H1 (cell line): ENCODE data around the gene C10orf95. TPM values are rescaled to one million over a fixed set of nuclear protein-coding genes. Genes with fewer than 3 reads are reported as not detected.

Experiments
- BACH1 ChIP-seq: IDR thresholded peaks from 2 replicates; pipeline ENCODE4 v1.6.1; 2012; ENCODE audit warnings: low read length, improper control_type of control experiment
- CEBPB ChIP-seq: IDR thresholded peaks from 2 replicates; pipeline ENCODE4 v1.6.1; 2012; ENCODE audit warnings: low read depth, low read length
- CTBP2 ChIP-seq: IDR thresholded peaks from 2 replicates; pipeline ENCODE4 v1.7.0; 2011; ENCODE audit warnings: borderline replicate concordance, mild to moderate bottlenecking, moderate library complexity, mixed read lengths, low read length; ENCODE audit not compliant: insufficient read depth, insufficient read length
- EGR1 ChIP-seq: IDR thresholded peaks from 2 replicates; pipeline ENCODE4 v1.6.1; 2011; ENCODE audit warnings: low read depth, low read length, borderline replicate concordance
- FOSL1 ChIP-seq: IDR thresholded peaks from 2 replicates; pipeline ENCODE4 v1.6.1; 2011; ENCODE audit warnings: mild to moderate bottlenecking, low read depth, low read length, moderate library complexity; ENCODE audit not compliant: insufficient read depth
- JUN ChIP-seq: IDR thresholded peaks from 2 replicates; pipeline ENCODE4 v1.6.1; 2011; ENCODE audit warnings: low read depth, mild to moderate bottlenecking, improper control_type of control experiment, low read length
- KDM4A ChIP-seq: IDR thresholded peaks from one replicate; pipeline ENCODE4 v1.7.1; 2012; ENCODE audit warnings: low read depth, mild to moderate bottlenecking, moderate library complexity, low read length, inconsistent platforms; ENCODE audit not compliant: severe bottlenecking
- KDM5A ChIP-seq: fragments of 200-600 bp; IDR thresholded peaks from 2 replicates; pipeline ENCODE4 v1.7.1; 2012; ENCODE audit warnings: mild to moderate bottlenecking, low read length, inconsistent platforms, mixed read lengths
- MAX ChIP-seq: IDR thresholded peaks from 2 replicates; pipeline ENCODE4 v1.6.1; 2012; ENCODE audit warnings: inconsistent platforms
- POLR2A ChIP-seq, 2 experiments: IDR thresholded peaks; 1 replicate in 1 of 2; 2 replicates in 1 of 2; pipeline ENCODE4 v1.6.1; 2011; ENCODE audit warnings: low read depth in 2 of 2, low read length in 2 of 2, mild to moderate bottlenecking in 2 of 2; ENCODE audit errors: control extremely low read depth in 1 of 2
- RAD21 ChIP-seq, 2 experiments: IDR thresholded peaks in 1 of 2; conservative IDR thresholded peaks in 1 of 2; 2 replicates each; pipeline ENCODE4 v1.6.1; 2011; ENCODE audit warnings: low read depth in 2 of 2, low read length in 2 of 2, improper control_type of control experiment in 1 of 2, inconsistent platforms in 1 of 2, mild to moderate bottlenecking in 1 of 2, moderate library complexity in 1 of 2
- RXRA ChIP-seq: IDR thresholded peaks from 2 replicates; pipeline ENCODE4 v1.6.1; 2011; ENCODE audit warnings: low read depth, mild to moderate bottlenecking, low read length, moderate library complexity; ENCODE audit not compliant: insufficient read depth
- SIX5 ChIP-seq: IDR thresholded peaks from 2 replicates; pipeline ENCODE4 v1.6.1; 2011; ENCODE audit warnings: mild to moderate bottlenecking, low read depth, low read length
- SUZ12 ChIP-seq: fragments of 200-600 bp; sonication (generic); IDR thresholded peaks from 2 replicates; pipeline ENCODE4 v1.6.1; 2012; ENCODE audit warnings: mild to moderate bottlenecking, inconsistent platforms, low read length, moderate library complexity, mixed read lengths
- TBP ChIP-seq: IDR thresholded peaks from 2 replicates; pipeline ENCODE4 v1.6.1; 2011; ENCODE audit warnings: low read depth, low read length, improper control_type of control experiment
- TEAD4 ChIP-seq: IDR thresholded peaks from 2 replicates; pipeline ENCODE4 v1.6.1; 2012; ENCODE audit warnings: low read depth, low read length, inconsistent platforms, mixed read lengths
- YY1 ChIP-seq: IDR thresholded peaks from 2 replicates; pipeline ENCODE4 v1.6.1; 2011; ENCODE audit warnings: low read depth, mild to moderate bottlenecking, low read length
- ZNF274 ChIP-seq: IDR thresholded peaks from 2 replicates; pipeline ENCODE4 v1.7.0; 2012; ENCODE audit warnings: low read length, borderline replicate concordance; ENCODE audit errors: extremely low read depth
- polyA plus RNA-seq, 7 experiments: library from polyadenylated mRNA; depleted of rRNA in 3 of 7; stranded (reverse) in 5 of 7; unstranded in 2 of 7; fragments of >200 nt in 5 of 7; fragments of 200-250 nt in 2 of 7; gene quantifications; 1 replicate in 5 of 7; 2 replicates in 1 of 7; 4 replicates in 1 of 7; pipeline versions ENCODE4 v1.2.1 to v1.2.3, GENCODE V29; 2011 to 2013; ENCODE audit warnings: missing spikeins in 2 of 7, mixed read lengths in 2 of 7
- total RNA-seq: library from RNA; stranded (reverse); fragmentation: NEBNext Ultra II Directional; extraction: Animal tissue kit (Norgen Biotek cat#: 25700); gene quantifications from 2 replicates; pipeline ENCODE4 v1.2.1, GENCODE V29; 2021
- TF ChIP-seq, protein P1 (sequence below), 3 experiments: IDR thresholded peaks; 1 replicate in 2 of 3; 2 replicates in 1 of 3; pipeline versions ENCODE4 v1.5.1 to v1.6.1; 2011; ENCODE audit warnings: low read length in 3 of 3, mild to moderate bottlenecking in 3 of 3, inconsistent platforms in 2 of 3, low read depth in 1 of 3, moderate library complexity in 1 of 3; ENCODE audit not compliant: insufficient read depth in 1 of 3; ENCODE audit errors: control extremely low read depth in 1 of 3
- TF ChIP-seq, protein P2 (sequence below): IDR thresholded peaks from 2 replicates; pipeline ENCODE4 v1.6.1; 2011; ENCODE audit warnings: low read length, improper control_type of control experiment

Gene C10orf95
- total and polyA plus RNA-seq, 2 of the 8 experiments (the other 6 are each of a cell fraction or from before 2014, with no cell fraction given) = 0.34 to 0.48 TPM

DNA sequence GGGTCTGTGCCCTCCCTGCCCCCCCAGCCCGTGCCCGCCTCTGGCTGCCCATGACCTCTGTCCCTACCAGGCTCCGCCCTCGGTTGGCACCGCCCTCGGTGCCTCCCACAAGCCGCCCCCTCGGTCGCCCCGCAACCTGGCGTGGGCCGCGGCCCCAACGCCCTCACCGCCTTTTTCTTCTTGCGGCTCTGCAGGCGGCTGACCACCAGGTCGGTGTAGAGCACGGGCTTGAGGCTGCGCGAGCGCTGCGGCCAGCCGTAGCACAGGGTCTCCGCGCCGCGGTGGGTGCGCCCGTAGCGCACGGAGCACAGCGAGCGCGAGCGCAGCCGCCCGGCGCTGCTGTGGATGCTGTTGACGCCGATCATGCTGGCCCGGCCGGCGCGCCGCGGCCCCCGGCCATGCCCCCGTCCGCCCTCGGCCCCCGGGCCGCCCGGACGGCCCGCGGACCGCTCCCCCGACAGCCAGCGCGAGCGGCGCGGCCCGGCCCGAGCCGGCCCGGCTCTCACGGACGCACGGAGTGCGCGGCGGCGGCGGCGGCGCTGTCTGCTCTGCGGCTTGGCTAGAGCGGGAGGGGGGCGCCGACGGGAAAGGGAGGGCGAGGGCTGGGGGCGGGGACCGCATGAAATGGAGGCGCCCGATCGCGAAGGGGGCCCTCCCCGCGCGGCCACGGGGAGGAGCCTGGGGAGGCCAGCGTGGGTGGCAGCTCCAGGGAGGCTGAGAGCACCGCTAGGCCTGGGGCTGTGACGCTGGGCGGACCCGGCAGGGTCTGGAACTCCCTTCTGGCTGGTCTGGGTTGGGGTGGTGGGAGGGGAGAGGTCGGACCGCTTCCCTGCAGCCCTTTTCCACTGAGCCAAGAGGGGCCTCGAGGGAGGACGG lies 42.4 kb downstream of the C10orf95 start (continued):
- TF ChIP-seq RXRA (no peak), FOSL1 (no peak), TEAD4 (no peak; the same call in 1 of the 2 replicates), KDM4A (peak; percentile 63), EGR1 (0 out of 2 replicates have a peak, but pooled peaks have one; percentile 12), MAX (peak; percentile 31), TBP (no peak), RAD21 (IDR thresholded peaks at IDR 0.05 in 1 of 2, conservative IDR thresholded peaks at IDR 0.05 in 1 of 2; ENCODE audit: low read depth in 2 of 2, low read length in 2 of 2) (no peak; a peak in 1 of 4 replicates), YY1 (no peak), JUN (no peak), SIX5 (no peak), POLR2A (IDR thresholded peaks at IDR 0.05; ENCODE audit: control extremely low read depth in 1 of 2, low read depth in 2 of 2, low read length in 2 of 2) (no peak), CEBPB (no peak), KDM5A (no peak), ZNF274 (no peak), CTBP2 (no peak), SUZ12 (peak; percentile 4; the same call in 1 of the 2 replicates), BACH1 (no peak)
- TF ChIP-seq, protein P1, sequence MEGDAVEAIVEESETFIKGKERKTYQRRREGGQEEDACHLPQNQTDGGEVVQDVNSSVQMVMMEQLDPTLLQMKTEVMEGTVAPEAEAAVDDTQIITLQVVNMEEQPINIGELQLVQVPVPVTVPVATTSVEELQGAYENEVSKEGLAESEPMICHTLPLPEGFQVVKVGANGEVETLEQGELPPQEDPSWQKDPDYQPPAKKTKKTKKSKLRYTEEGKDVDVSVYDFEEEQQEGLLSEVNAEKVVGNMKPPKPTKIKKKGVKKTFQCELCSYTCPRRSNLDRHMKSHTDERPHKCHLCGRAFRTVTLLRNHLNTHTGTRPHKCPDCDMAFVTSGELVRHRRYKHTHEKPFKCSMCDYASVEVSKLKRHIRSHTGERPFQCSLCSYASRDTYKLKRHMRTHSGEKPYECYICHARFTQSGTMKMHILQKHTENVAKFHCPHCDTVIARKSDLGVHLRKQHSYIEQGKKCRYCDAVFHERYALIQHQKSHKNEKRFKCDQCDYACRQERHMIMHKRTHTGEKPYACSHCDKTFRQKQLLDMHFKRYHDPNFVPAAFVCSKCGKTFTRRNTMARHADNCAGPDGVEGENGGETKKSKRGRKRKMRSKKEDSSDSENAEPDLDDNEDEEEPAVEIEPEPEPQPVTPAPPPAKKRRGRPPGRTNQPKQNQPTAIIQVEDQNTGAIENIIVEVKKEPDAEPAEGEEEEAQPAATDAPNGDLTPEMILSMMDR (IDR thresholded peaks at IDR 0.05; ENCODE audit: control extremely low read depth in 1 of 3, insufficient read depth in 1 of 3, low read depth in 1 of 3, low read length in 3 of 3) = peak in 1 of 3 experiments; percentile 6; a peak in 1 of 4 replicates
- TF ChIP-seq, protein P2, sequence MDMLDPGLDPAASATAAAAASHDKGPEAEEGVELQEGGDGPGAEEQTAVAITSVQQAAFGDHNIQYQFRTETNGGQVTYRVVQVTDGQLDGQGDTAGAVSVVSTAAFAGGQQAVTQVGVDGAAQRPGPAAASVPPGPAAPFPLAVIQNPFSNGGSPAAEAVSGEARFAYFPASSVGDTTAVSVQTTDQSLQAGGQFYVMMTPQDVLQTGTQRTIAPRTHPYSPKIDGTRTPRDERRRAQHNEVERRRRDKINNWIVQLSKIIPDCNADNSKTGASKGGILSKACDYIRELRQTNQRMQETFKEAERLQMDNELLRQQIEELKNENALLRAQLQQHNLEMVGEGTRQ = no peak
